H7 (cell line): ENCODE results near the gene SCYGR1. TPM values are rescaled to one million over a fixed set of nuclear protein-coding genes. Genes with fewer than 3 reads are reported as not detected.
"Not testable (repeated sequence)": the region's sequence is repeated elsewhere in the genome, so short reads cannot be mapped to it uniquely, and the experiment has no call there.

Experiments used
- DNase-seq: peaks from one replicate; pipeline ENCODE4 v3.0.0; 2012
- H3K27me3 ChIP-seq: 2 replicates; pipeline ENCODE4 v1.6.0; 2011; ENCODE audit warnings: mild to moderate bottlenecking, low read length; ENCODE audit not compliant: control insufficient read depth, insufficient read depth
- H3K36me3 ChIP-seq: replicated peaks from 2 replicates; pipeline ENCODE4 v1.5.1; 2011; ENCODE audit warnings: low read length; ENCODE audit not compliant: control insufficient read depth, insufficient read depth
- H3K4me3 ChIP-seq: 2 replicates; pipeline ENCODE4 v1.5.1; 2011; ENCODE audit warnings: low read depth, mild to moderate bottlenecking, control low read depth, low read length, moderate library complexity; ENCODE audit not compliant: insufficient read depth
- total RNA-seq: library from RNA; depleted of rRNA; stranded (reverse); fragments of >200 nt; shearing (Covaris generic); gene quantifications from 2 replicates; pipeline ENCODE4 v1.2.3, GENCODE V29; 2014; rRNA removed

The SCYGR1 gene, protein sequence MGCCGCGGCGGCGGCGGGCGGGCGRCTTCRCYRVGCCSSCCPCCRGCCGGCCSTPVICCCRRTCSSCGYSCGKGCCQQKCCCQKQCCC
- total RNA-seq: not detected in 2 replicates

- not testable (repeated sequence) for H3K4me3 ChIP-seq, DNase-seq
Observed at GRCh38 chr2:227387583-227387982, at the start of gene SCYGR1. Gene SCYGR1, minus strand, starts transcription at chr2:227387949. Its CDS starts 0 bp downstream, at chr2:227387949.

DNA sequence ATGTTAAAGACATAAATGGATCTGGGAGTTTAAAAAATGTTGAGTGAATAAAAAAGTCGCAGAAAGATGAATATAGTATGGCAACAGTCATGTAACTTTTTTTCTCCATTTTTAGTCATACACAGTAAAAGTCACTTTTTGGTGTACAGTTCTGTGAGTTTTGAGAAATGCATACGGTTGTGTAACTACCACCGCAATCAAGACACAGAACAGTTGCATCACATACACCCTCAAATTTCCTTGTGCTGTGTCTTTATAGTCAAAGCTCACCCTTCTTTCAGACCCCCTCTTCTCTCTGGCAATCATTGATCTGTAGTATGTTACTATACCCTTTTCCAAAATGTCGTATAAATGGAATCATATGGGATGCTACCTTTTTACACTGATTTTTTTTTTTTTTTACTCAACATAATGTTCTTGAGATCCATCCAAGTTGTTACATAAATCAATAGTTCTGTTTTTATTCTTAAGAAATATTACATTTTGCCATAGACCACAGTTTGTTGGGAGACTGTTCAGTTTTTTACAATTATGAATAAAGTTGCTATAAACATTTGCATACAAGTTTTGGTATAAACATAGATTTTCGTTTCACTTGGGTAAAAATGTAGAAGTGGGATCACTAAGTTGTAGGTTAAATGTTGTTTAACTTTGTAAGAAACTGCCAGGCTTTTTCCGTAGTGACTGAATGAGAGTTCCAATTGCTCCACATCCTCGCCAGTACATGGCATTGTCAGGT lies 48.9 kb upstream of the SCYGR1 start:
- DNase-seq: no peak
- H3K36me3 ChIP-seq: no peaks in the 10 kb centered on the region
- no peaks in the 10 kb centered on the region for H3K27me3 ChIP-seq
- H3K4me3 ChIP-seq: no peak overlapping the region

More at GRCh38 chr2:227387583-227387982, at the start of gene SCYGR1:
- not testable (repeated sequence) for H3K36me3 ChIP-seq, H3K27me3 ChIP-seq

DNA sequence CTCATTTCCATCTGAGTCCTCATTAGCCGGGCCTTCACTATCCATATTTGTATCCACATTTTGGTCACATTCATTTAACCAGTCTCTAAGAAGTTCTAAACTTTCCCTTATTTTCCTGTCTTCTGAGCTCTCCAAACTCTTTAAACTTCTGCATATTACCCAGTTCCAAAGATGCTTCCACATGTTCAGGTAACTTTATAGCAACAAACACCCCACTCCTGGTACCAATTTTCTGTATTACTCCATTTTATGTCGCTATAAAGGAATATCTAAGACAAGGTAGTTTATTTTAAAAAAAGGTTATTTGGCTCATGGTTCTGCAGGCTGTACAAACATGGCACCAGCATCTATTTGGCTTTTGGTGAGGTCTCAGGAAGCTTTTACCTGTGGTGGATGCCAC lies 45.4 kb upstream of the SCYGR1 start:
- DNase-seq: no peak

GRCh38 chr2:227430639-227431038 lies 42.9 kb upstream of the SCYGR1 start:
- no peaks in the 10 kb centered on the region for H3K36me3 ChIP-seq
- DNase-seq: no peak
- H3K27me3 ChIP-seq: no peaks in the 10 kb centered on the region

More for the DNA sequence above, 45.4 kb upstream of the SCYGR1 start:
- H3K27me3 ChIP-seq: no peaks in the 10 kb centered on the region
- H3K36me3 ChIP-seq: no peaks in the 10 kb centered on the region
- no peak overlapping the region for H3K4me3 ChIP-seq

GRCh38 chr2:227428731-227429285 lies 41.1 kb upstream of the SCYGR1 start:
- H3K4me3 ChIP-seq: no peak overlapping the region
- no peaks in the 10 kb centered on the region for H3K27me3 ChIP-seq
- H3K36me3 ChIP-seq: no peaks in the 10 kb centered on the region
- DNase-seq: no peak

More at GRCh38 chr2:227430639-227431038, 42.9 kb upstream of the SCYGR1 start:
- H3K4me3 ChIP-seq: no peak overlapping the region

DNA sequence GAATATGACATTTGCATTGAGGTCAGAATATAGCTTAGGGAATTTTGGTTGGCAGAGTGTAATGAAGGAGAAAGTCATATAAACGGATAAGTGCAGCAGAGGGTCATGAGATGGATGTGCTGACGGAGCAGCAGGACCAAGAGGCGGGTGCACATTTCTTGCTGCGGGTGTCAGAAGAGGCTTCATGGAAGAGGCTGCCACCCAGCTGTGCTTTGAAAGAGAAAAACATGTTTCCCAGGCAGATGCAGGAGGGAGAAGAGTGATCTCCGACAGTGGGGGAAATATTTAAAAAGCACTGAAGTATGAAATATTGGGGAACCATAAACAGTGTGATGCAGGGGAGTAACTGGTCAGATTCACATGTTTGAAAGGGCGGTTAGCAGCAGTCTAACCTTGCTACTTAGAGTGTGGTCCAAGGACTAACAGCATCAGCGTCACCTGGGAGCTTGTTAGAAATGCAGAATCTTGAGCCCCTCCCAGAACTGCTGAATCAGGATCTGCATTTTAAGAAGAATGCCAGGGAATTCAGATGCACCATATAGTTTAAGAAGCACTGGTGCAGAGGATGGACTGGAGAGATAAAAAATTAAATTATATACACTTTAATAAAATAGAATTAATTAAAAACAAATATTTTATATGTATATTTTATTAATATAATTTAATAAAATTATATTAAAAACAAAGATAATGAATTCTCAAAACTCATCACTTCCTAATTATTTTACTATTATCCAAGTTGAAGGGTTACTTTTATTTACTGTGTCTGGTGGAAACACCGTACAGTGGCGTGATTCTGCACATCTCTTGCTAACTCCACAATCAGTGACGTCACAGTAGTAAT lies 36.1 kb upstream of the SCYGR1 start:
- no peaks in the 10 kb centered on the region for H3K27me3 ChIP-seq
- DNase-seq: no peak
- no peak overlapping the region for H3K4me3 ChIP-seq
- no peaks in the 10 kb centered on the region for H3K36me3 ChIP-seq

GRCh38 chr2:227420087-227421052 lies 32.6 kb upstream of the SCYGR1 start:
- Histone ChIP-seq H3K36me3 (no peaks in the 10 kb centered on the region), H3K4me3 (no peak overlapping the region), H3K27me3 (no peaks in the 10 kb centered on the region)
- no peak for DNase-seq

GRCh38 chr2:227416701-227417100 lies 29.0 kb upstream of the SCYGR1 start:
- H3K4me3 ChIP-seq: no peak overlapping the region
- DNase-seq: no peak
- no peaks in the 10 kb centered on the region for H3K36me3 ChIP-seq
- H3K27me3 ChIP-seq: no peaks in the 10 kb centered on the region

DNA sequence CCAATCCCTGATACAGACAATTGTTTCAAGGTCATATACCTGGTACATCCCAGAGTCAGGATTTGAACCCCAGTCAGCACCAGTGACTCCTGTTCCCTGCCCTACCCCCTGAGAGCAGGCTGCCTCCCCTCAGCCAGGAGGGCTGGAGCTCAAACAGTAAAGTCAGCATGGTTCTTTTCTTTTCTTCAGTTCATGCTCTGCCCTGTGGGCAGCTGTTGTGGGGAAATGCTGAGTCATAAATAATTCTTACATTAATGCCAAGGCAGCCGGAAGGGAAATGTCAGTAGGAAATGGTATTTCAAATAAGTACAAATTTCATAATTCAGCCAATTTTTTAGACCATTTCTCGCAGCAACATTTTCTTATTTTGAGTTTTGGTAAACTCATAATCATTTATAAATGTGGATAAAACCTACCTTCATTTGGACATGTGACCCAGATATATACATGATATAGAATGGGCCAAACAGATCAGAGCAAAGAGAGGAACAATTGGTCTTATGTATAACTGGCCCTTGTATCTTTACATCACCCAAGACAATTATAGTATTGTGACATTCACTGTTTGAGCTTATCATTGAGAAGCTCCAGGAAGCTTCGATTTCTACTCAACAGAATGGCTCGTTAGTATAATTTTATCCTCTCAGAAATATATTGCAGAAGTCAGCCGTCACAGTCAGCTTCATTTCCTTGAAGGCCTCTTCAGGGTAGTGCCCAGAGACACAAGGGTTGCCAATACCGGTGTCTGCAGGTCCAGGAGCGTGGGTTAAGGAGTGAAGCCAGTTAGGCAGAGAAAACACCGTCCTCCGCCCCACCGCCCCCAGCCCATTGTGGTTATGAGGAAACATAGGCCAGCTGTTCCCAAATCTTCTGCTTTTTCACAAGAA lies 28.0 kb upstream of the SCYGR1 start:
- Histone ChIP-seq H3K4me3 (no peak overlapping the region), H3K27me3 (no peaks in the 10 kb centered on the region), H3K36me3 (no peaks in the 10 kb centered on the region)
- no peak for DNase-seq

GRCh38 chr2:227414846-227415245 lies 27.1 kb upstream of the SCYGR1 start:
- Histone ChIP-seq H3K4me3 (no peak overlapping the region), H3K36me3 (no peaks in the 10 kb centered on the region), H3K27me3 (no peaks in the 10 kb centered on the region)
- DNase-seq: no peak

- DNase-seq: no peak
- no peaks in the 10 kb centered on the region for H3K36me3 ChIP-seq
- no peaks in the 10 kb centered on the region for H3K27me3 ChIP-seq
- H3K4me3 ChIP-seq: no peak overlapping the region
Observed at GRCh38 chr2:227413371-227413770, 25.6 kb upstream of the SCYGR1 start.

DNA sequence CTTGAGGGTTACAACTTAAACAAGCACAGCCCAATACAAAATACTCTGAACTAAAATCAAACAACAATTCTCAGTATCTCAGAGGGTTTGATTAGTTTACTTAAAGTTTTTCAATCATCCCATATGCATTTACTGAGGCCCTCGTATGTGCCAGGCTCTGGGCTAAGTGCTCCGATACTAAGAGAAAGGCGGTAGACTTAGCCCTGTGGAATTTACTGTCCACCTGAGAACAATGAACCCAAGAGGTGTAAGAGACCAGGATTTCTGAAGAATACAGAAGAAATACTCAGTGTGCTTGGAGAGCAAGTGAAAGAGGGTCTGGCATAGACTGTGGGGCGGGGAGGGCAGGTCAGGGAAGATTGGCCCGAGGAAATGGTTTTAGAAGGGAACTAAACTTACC lies 25.1 kb upstream of the SCYGR1 start:
- no peak for DNase-seq
- no peaks in the 10 kb centered on the region for H3K36me3 ChIP-seq
- H3K27me3 ChIP-seq: no peaks in the 10 kb centered on the region
- no peak overlapping the region for H3K4me3 ChIP-seq

GRCh38 chr2:227411990-227412350 lies 24.2 kb upstream of the SCYGR1 start:
- Histone ChIP-seq H3K36me3 (no peaks in the 10 kb centered on the region), H3K27me3 (no peaks in the 10 kb centered on the region), H3K4me3 (no peak overlapping the region)
- DNase-seq: no peak
